OCI-LY1 (cell line): ENCODE data around the gene GNA14.

Experiments used
- EZH2 ChIP-seq: fragments of 200-600 bp; sonication (generic), shearing (Covaris generic); IDR thresholded peaks from 2 replicates; pipeline ENCODE4 v1.8.0; 2017; ENCODE audit warnings: borderline replicate concordance, mixed run types, mild to moderate bottlenecking, antibody characterized with exemption, low read length, moderate library complexity, mixed read lengths
- TF ChIP-seq, protein P1 (sequence below): fragments of 200-600 bp; sonication (generic), shearing (Covaris generic); IDR thresholded peaks from 2 replicates; pipeline ENCODE4 v1.5.1; 2017; ENCODE audit warnings: mild to moderate bottlenecking, antibody characterized with exemption, low read length, moderate library complexity, mixed read lengths

DNA sequence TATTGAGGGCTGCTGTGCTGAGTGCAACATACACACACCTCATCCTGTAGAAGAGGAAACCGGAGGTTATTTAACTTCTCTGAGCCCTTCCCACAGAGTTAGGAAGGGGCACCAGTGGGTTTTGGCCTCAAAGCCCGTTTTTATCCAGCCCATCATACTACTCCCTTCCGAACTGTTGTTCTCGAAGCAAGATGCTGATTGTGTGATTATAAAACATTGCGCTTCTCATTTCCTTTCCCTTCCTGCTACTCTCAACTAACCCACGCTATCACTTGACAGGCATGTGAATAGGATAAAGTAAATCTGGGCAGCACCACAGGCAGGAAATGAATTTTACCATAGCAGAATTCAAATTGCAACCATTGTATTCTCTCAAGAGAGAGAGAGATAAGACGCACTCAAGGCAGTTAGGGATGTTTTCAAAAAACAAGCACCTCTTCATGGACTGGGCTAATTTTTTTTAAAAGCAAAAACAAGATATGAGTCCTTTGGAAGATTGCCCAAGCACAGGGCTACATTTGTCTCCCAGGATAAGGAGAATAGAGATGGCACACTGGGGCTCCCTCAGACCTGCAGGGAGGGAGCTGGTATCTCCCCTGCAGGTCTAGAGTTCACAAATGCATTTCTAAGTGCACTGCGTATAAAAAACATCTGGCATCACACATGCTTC is 52.6 kb downstream of the GNA14 start:
- TF ChIP-seq, protein P1, sequence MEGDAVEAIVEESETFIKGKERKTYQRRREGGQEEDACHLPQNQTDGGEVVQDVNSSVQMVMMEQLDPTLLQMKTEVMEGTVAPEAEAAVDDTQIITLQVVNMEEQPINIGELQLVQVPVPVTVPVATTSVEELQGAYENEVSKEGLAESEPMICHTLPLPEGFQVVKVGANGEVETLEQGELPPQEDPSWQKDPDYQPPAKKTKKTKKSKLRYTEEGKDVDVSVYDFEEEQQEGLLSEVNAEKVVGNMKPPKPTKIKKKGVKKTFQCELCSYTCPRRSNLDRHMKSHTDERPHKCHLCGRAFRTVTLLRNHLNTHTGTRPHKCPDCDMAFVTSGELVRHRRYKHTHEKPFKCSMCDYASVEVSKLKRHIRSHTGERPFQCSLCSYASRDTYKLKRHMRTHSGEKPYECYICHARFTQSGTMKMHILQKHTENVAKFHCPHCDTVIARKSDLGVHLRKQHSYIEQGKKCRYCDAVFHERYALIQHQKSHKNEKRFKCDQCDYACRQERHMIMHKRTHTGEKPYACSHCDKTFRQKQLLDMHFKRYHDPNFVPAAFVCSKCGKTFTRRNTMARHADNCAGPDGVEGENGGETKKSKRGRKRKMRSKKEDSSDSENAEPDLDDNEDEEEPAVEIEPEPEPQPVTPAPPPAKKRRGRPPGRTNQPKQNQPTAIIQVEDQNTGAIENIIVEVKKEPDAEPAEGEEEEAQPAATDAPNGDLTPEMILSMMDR, result no peak
- TF ChIP-seq EZH2, result no peak
